Measurements from ENCODE around the gene PPP6R3.

Gene PPP6R3

GRCh38 chr11:68480852-68481510, 20.4 kb downstream of the PPP6R3 start:
- DNase-seq, result no peak
- intact Hi-C loops (cut with DNase I), result no loop called here

DNA sequence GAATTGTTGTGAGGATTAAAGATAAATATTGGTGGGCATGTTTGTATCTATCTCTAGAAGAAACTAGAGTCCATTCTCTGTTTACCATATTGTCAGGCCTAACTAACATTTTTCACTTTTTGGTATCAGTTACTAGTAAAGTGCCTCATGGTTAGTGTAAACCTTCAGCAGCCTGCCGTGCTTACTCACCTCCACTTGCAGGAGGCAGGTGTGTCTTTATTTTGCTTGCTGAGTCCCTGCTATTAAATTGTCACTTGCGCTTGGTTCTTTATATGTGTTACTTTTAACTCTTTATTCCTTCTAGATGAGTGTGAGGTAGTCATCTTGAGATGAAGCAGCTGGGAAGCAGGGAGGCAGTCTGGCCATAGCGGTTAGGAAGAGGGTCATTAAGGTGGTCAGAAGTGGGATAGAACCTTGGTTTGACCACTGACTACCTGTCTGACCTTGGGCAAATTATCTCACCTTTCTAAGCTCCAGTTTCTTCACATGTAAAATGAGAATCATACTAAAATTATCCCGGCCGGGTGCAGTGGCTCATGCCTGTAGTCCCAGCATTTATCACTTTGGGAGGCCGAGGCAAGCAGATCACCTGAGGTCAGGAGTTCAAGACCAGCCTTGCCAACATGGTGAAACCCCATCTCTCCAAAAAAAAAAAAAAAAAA, 21.2 kb downstream of the PPP6R3 start:
- DNase-seq, result no peak

GRCh38 chr11:68488623-68489022, 28.1 kb downstream of the PPP6R3 start:
- intact Hi-C loops (cut with DNase I), result no loop called here
- no peak for DNase-seq

More for the DNA sequence above, 21.2 kb downstream of the PPP6R3 start:
- intact Hi-C loops (cut with DNase I), result no loop called here

- no peak for DNase-seq
- intact Hi-C loops (cut with DNase I), result no loop called here
Observed at GRCh38 chr11:68495220-68495729, 34.7 kb downstream of the PPP6R3 start.

GRCh38 chr11:68495872-68496271, 35.3 kb downstream of the PPP6R3 start:
- intact Hi-C loops (cut with DNase I), result no loop called here
- peak in 1 of 10 donors; percentile 32 for DNase-seq

DNA sequence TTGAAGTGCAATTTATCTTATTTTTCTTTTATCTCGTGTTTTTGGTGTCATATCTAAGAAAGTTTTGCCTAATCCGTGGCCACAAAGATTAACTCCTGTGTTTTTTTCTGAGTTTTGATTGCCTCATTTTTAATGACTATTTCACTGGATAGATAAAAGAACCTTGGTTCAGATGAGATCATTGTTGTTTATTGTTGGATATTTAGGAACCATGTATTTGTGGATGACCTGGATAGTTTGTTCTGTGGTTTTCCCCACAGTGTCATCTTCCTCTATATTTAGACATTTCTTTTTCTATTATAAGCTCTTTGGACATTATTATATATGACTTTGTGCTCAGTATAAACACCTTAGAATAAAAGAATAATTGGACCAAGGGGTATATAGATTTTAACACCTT, 37.2 kb downstream of the PPP6R3 start:
- intact Hi-C loops (cut with DNase I), result no loop called here
- DNase-seq, result no peak

DNA sequence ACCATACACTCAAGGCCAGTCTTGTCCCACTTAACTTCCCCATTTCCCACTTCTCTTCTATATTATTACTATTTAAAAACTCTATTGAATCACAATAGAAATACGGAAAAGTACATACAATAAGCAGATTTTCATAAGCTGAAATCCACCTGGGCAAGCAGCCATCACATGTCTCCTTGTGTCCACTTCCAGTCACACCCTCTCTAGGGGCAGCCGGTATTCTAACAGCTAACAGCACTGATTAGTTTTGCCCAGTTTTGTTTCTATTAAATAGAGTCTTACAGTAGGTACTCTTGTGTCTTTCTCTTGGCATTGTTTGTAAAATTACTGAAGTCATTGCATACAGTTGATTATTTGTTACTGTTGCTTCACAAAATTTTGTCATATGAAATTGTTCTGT, 37.8 kb downstream of the PPP6R3 start:
- intact Hi-C loops (cut with DNase I), result no loop called here
- DNase-seq, result no peak

DNA sequence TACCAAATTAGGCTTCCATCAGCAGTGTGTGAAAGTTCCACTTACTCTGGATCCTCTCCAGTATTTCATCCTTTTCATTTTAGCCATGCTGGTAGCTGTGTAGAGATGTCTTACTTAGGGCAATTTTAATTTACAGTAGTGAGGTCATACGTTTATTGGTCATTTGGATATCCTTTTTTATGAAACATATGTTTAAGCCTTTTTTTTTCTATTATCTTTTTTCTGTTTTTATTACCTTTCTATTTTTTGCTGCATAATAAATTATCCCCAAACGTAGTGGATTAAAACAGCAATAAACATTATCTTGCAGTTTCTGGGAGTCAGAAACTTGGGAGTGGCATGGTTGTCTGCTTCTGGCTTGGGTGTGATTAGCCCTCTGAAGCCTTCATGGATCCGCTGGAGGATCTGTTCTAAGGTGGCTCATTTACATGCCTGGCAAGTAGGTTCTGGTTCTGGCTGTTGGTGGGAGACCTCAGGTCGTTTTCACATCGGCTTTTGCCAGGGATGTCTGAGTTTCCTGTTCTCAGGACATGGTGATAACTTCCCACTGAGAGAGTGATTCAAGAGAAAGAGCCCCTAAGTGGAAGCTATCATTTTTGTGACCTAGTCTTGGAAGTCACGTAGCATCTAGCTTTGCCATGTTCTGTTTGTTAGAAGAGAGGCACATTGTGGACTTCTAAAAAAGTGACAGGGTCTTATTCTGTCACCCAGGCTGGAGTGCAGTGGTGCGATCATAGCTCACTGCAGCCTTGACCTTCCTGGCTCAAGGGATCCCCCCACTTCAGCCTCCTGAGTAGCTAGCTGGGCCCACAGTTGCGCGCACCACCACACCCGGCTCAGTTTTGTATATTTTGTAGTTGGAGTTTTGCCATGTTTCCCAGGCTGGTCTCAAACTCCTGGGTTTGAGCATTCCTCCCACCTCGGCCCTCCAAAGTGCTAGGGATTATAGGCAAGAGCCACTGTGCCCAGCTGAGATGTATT, 38.6 kb downstream of the PPP6R3 start:
- DNase-seq, result no peak
- intact Hi-C loops (cut with DNase I), result no loop called here

DNA sequence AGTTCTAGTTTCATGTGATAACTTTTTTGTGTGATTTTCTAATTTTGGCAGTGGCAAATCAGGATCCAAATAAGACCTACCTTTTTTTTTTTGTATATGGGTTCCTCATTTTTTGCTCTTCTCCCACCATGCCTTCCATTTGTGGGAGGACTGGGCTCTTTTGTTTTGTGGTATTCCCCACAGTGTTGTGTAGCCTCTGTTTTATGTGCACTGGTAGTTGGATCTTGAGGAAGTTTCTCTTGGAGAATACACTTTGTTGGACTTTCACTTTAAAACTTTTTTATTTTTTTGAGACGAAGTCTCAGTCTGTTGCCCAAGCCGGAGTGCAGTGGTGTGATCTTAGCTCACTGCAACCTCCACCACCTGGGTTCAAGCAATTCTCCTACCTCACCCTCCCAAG, 39.7 kb downstream of the PPP6R3 start:
- DNase-seq, result no peak
- intact Hi-C loops (cut with DNase I), result no loop called here

DNA sequence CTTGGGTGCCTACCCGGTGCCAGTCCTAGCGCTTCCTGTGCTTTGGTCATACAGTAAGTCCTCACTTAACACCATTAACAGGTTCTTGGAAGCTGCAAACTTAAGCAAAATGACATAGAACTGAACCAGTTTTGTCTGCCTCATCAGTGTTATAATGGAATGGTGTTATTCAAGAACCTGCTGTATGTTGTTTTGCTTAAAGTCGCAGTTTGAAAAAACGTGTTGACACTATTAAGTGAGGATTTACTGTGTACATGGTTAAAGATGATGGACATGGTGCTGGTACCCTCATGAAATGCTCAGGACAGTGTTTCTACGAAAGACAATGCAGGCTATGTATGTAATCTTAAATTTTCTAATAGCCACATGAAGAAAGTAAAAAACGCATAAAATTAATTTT, 41.3 kb downstream of the PPP6R3 start:
- intact Hi-C loops (cut with DNase I), result no loop called here
- no peak for DNase-seq

- intact Hi-C loops (cut with DNase I), result no loop called here
- DNase-seq, result no peak
Observed at GRCh38 chr11:68503251-68503687, 42.7 kb downstream of the PPP6R3 start.

DNA sequence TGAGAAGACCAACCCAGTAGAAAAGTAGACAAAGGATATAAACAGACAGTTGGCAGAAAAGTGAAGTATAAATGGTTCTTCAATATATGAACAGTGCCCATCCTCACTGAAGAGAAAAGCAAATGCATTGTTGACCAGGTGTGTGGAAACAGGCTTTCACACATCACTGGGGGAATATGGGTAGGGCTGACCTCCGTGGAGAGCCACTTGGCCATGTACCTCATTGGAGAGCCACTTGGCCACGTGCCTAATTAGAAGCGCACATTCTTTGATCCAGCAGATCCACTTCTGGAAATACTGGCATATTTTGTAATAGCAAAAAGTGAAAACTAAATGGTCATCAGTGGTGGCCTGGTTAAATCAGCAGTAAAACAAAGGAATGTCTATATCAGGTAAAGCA, 43.2 kb downstream of the PPP6R3 start:
- no peak for DNase-seq
- intact Hi-C loops (cut with DNase I), result no loop called here

DNA sequence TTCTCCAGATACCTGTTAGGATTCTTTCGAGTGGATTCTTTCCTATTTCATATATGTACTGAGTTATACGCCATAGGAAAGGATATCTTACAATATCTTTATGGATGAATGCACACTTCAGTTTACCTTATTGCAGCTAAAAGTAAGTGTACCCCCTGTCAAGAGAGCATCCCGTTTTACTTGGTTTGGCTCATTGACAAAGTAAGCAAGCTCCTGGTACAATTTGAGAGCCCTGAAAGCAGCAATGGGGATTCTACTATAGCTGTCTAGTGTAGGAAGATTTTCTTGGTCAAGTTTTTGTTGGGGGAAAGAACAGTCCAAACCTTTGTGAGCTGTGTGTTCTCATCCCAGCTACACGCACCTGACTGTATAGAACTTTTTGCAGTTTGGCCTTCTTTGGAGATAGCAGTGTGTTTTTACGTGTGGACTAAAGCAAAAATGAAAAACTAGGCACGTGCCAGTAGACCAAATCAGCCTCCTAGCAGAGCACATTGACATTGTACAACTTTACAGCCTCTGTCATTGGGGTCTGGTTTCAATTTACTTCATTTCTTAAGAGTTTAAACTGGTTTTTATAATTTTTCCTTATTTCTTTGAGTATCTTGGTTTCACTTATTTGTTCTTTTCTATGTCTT, 44.0 kb downstream of the PPP6R3 start:
- intact Hi-C loops (cut with DNase I), result no loop called here
- DNase-seq, result no peak

DNA sequence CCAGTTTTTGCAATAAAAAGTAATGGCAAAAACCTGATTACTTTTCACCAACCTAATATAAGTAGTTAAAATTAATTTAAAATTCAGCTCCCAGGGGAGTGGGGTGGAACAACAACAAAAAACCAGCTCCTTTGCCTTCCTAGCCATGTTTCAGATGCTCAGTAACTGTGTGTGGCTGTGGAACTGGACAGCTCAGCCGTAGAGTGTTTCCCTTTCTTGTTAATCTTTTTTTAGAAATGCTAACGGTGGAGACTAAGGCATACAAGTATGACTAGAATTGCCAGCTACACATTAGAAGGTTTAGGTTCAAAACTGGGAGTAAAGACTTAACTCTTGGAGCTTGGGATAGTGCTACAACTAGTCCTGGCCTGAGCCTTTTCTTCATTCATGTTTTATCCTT, 45.0 kb downstream of the PPP6R3 start:
- no peak for DNase-seq
- intact Hi-C loops (cut with DNase I), result no loop called here

- DNase-seq, result no peak
- intact Hi-C loops (cut with DNase I), result no loop called here
Observed at GRCh38 chr11:68506908-68507307, 46.4 kb downstream of the PPP6R3 start.

DNA sequence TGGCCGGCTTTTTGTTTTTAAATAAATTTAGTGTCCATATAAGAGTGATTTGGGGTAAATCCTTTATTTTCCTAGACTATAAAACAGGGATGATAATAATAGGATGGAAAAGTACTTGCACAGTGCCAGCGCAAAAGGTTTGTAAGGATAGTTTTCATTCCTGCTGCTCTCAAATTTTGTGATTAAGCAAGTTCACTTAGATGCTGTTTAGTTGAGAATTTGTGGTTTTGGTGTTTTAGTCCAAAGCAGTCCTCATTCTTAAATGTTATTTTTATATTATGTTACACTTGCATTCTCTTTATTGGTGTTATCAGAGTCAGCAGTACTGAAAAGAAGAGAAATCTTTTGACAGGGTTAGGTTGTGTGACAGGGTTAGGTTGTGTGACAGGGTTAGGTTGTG, 47.9 kb downstream of the PPP6R3 start:
- intact Hi-C loops (cut with DNase I), result no loop called here

DNA sequence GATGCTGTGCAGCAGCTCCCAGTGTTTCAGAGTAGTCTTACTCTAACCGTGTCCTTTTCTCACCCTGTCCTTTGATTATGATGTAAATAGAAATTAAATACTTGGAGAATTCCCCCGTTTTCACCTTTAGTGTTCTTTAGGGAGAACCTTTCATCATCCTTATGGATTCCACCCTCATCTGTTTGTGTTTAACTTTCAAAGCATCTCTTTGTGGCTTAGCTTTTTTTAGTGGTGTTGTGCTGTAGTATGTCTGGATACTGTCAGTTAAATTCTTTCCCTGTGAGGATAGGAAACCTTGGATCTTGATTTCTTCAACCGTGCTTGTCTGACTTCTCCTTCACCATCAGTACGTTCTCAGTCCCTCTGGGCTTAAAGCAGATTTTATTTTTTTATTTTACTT, 48.5 kb downstream of the PPP6R3 start:
- intact Hi-C loops (cut with DNase I), result no loop called here
- no peak for DNase-seq

More for the DNA sequence above, 47.9 kb downstream of the PPP6R3 start:
- no peak for DNase-seq

GRCh38 chr11:68513930-68514487, 53.5 kb downstream of the PPP6R3 start:
- DNase-seq, result no peak
- intact Hi-C loops (cut with DNase I), result no loop called here

- no peak for DNase-seq
- intact Hi-C loops (cut with DNase I), result no loop called here
Observed at GRCh38 chr11:68517121-68517741, 56.7 kb downstream of the PPP6R3 start.

DNA sequence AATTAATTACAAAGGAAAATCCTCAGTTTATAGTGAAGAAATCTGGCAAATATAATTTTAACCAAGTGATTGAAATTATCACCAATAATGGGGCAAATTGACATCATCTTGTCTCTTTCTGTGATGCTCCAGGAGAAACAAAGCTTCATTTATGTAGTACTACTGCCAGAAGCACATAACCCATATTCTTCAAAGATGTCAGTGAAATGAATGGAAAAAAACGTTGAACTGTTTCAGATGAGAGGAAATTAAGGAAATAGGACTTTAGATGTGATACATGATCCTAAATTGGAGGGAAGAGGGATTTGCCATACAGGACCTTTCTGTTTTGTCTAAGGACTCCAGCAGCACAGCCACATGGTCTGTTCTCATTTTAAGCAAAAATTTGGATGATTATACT, 57.6 kb downstream of the PPP6R3 start:
- no peak for DNase-seq
- intact Hi-C loops (cut with DNase I), result no loop called here

Data from posterior cingulate gyrus (tissue), 11 donors.